Urothelium cell line (cell line): ENCODE data around the gene BRPF3.
"Not testable (repeated sequence)": the region's sequence is repeated elsewhere in the genome, so short reads cannot be mapped to it uniquely, and the experiment has no call there.

ENCODE experiments used
- DNase-seq: peaks from one replicate; pipeline ENCODE4 v3.0.0; 2011; ENCODE audit warnings: low spot score, mixed read lengths
- FAIRE-seq: peaks from 2 replicates; lab custom pipeline; 2011; peaks lifted over from hg19 to GRCh38; lab: Jason Lieb, UNC

BRPF3 gene

DNA sequence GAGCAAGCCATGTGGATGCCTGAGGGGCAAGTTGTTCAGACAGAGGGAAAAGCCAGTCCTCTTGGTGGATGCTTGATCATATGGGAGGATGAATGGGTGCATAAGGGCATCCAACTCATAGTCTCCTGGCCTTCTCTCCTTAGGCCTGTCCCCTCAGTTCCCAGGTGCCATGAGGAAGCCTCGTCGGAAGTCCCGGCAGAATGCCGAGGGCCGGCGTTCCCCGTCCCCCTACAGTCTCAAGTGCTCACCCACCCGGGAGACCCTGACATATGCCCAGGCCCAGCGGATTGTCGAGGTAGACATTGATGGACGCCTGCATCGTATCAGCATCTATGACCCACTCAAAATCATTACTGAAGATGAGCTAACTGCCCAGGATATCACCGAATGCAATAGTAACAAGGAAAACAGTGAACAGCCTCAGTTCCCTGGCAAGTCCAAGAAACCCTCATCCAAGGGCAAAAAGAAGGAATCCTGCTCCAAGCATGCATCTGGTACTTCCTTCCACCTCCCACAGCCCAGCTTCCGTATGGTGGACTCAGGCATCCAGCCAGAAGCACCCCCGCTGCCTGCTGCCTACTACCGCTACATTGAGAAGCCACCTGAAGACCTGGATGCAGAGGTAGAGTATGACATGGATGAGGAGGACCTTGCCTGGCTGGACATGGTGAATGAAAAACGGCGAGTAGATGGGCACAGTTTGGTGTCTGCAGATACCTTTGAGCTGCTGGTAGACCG lies 3.8 kb downstream of the BRPF3 start:
- DNase-seq = no peak

GRCh38 chr6:36200998-36201596 lies 4.6 kb downstream of the BRPF3 start:
- FAIRE-seq = no peak
- no peak for DNase-seq

More for the DNA sequence above, 3.8 kb downstream of the BRPF3 start:
- FAIRE-seq = no peak

- FAIRE-seq = no peak
- no peak for DNase-seq
Measured at GRCh38 chr6:36201612-36202011, 5.1 kb downstream of the BRPF3 start.

- FAIRE-seq (no peak), DNase-seq (no peak)
Measured at GRCh38 chr6:36202101-36202500, 5.6 kb downstream of the BRPF3 start.

- DNase-seq = no peak
- no peak for FAIRE-seq
Measured at GRCh38 chr6:36204068-36204753, 7.7 kb downstream of the BRPF3 start.

- FAIRE-seq = no peak
- DNase-seq = no peak
Measured at GRCh38 chr6:36207155-36207554, 10.6 kb downstream of the BRPF3 start.

- DNase-seq (no peak), FAIRE-seq (no peak)
Measured at GRCh38 chr6:36209606-36210005, 13.1 kb downstream of the BRPF3 start.

- no peak for FAIRE-seq
- no peak for DNase-seq
Measured at GRCh38 chr6:36210182-36210581, 13.6 kb downstream of the BRPF3 start.

DNA sequence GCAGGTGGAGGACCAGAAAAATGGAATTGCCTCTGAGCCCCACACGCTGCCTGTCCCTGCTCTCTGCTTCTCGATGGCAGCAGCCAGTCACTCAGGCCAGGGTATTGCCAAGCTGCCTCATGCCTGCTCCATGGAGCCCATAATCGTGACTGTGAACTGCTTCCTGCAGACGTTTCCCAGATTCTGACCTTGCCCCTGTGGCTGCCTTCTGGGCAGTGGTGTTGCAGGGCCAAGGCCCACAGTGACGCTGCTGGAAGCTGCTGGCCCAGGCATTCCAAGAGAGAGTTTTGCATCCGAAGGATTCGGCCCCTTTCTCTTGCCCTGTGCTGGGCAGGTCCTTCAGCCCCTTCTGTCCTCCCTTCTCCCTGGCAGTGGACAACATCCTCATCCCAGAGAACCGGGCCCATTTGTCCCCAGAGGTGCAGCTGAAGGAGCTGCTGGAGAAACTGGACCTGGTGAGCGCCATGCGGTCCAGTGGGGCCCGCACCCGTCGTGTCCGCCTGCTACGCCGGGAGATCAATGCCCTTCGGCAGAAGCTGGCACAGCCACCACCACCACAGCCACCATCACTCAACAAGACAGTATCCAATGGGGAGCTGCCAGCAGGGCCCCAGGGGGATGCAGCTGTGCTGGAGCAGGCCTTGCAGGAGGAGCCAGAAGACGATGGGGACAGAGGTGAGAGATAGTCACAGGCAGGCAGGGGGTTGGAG lies 14.5 kb downstream of the BRPF3 start:
- DNase-seq (no peak), FAIRE-seq (no peak)

DNA sequence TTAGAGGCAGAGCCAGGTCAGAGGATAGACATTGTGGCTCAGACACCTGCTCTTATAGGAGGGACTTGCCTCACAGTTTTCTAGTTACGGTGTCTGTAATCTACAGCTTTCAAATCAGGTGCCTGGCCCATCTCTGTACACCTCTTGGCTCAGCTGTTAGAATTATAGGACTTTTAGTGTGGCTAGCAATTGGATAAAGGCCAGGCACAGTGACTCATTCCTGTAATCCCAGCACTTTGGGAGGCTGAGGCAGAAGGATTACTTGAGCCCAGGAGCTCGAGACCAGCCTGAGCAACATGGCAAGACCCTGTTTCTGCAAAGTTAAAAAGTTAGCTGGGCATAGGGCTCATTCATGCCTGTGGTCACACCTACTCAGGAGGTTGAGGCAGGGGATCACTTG lies 20.0 kb downstream of the BRPF3 start:
- no peak for FAIRE-seq
- no peak for DNase-seq

GRCh38 chr6:36217188-36217587 lies 20.6 kb downstream of the BRPF3 start:
- FAIRE-seq (no peak), DNase-seq (no peak)

GRCh38 chr6:36217946-36218345 lies 21.4 kb downstream of the BRPF3 start:
- DNase-seq (no peak), FAIRE-seq (no peak)

- DNase-seq = not testable (repeated sequence)
Measured at GRCh38 chr6:36218516-36218915, 22.0 kb downstream of the BRPF3 start.

DNA sequence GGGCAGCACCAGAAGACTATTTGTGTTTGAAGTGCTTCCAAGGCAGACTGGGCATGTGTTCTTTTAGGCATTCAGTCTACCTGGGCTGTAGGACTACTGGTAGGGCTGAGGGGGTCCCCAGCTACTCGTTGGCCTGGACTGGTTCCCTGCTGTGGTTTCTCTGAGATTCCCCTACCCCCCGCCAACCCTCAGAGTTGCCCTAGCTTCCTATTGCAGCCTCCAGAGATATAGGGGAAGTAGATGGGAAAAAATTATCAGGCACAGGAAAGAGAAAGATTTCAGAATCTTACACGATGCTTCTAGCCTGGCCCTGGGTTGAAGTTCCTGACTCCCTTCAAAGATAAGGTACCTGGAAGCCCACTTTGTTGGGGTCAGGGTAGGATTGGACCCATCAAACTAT lies 22.5 kb downstream of the BRPF3 start:
- FAIRE-seq (no peak), DNase-seq (no peak)

More at GRCh38 chr6:36218516-36218915, 22.0 kb downstream of the BRPF3 start:
- not testable (repeated sequence) for FAIRE-seq

DNA sequence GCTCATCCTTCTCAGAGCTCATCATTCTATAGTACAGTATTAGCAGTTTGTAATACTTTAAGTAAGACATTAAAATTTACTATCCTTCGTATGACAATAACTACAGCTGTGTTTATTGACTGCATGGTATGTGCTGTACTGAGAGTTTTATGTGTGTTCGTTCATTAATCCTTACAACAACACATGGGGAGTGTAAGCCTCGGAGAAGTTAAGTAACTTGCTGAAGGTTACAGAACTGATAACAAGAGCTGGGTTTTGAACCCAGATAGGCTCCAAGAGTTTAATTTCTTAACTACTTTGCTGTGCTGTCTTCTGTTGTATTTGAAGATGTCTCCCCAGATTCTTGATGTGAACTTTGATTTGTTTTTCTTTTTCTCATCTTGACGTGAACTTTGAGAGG lies 23.7 kb downstream of the BRPF3 start:
- DNase-seq = no peak
- FAIRE-seq = no peak

DNA sequence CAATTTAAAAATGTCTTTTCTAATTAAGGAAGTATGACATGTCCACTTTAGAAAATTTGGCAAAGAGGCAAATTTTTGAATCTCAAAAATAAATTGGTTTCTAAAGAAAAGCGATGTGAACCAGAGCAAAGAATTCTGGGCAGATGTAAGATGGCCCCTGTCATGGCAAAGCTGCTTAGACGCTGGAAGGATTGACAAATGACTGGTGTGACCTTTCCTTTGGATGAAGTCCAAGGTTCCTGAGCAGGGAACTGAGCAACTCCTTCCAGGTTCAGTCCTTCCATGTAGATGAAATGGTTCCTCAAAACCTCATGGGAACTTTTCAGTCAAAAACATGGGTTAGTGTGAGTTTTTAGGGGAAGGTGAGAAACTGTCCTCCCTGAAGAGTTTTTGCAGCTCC lies 25.1 kb downstream of the BRPF3 start:
- DNase-seq (no peak), FAIRE-seq (no peak)

DNA sequence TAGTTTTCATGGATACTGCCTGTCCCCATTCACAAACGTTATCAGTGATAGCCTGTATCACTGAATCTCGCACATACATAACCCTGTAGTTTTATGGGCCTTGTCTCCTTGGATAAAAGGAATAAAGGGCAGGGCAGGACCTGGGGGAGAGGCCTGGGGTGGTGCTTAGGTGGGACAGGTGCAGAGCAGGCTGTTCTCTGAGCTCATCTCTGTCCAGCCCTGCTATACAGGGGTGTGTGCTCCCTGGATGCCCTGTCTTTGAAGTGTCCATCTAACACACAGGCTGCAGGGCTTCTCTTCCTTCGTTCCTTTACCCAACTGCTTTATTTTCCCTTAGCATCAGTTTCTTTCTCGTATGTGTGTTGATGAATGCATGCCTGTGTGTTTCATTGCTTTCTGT lies 26.4 kb downstream of the BRPF3 start:
- FAIRE-seq = no peak
- DNase-seq = no peak

- DNase-seq (no peak), FAIRE-seq (no peak)
Measured at GRCh38 chr6:36223706-36224105, 27.2 kb downstream of the BRPF3 start.

DNA sequence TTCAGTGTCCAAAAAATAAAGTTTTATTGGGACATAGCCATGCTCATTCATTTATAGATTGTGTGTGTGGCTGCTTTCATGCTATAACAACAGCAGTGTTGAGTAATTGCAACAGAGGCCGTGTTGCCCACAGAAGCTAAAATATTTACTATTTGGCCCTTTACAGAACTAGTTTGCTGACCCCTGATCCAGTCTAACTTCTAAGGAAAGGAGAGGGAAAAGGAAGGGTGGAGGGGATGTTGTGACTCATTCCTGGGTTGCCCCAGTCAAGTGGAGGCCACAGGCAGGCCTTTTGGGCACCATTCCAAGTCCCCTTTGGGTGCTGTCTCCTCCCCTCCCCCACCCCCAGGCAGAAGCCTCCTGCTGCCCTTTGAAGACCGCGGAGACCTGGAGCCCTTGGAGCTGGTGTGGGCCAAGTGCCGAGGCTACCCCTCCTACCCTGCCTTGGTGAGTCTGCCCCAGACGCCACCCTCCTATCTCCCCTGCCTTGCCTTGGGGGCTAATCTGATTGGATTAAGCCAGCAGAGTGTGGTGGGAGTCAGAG lies 28.4 kb downstream of the BRPF3 start:
- DNase-seq = no peak
- FAIRE-seq = no peak

- FAIRE-seq (no peak), DNase-seq (no peak)
Measured at GRCh38 chr6:36226438-36227047, 30.0 kb downstream of the BRPF3 start.
